Epithelial cell of prostate (primary cell): ENCODE results near the gene PIK3R3.

Experiments
- DNase-seq: peaks from one replicate; pipeline ENCODE4 v3.0.0-alpha.2; 2011; ENCODE audit warnings: low read depth, low spot score
- H3K27ac ChIP-seq: fragments of 450-650 bp; 2 replicates; pipeline ENCODE4 v1.5.1; 2017; ENCODE audit warnings: mild to moderate bottlenecking

The PIK3R3 gene

DNA sequence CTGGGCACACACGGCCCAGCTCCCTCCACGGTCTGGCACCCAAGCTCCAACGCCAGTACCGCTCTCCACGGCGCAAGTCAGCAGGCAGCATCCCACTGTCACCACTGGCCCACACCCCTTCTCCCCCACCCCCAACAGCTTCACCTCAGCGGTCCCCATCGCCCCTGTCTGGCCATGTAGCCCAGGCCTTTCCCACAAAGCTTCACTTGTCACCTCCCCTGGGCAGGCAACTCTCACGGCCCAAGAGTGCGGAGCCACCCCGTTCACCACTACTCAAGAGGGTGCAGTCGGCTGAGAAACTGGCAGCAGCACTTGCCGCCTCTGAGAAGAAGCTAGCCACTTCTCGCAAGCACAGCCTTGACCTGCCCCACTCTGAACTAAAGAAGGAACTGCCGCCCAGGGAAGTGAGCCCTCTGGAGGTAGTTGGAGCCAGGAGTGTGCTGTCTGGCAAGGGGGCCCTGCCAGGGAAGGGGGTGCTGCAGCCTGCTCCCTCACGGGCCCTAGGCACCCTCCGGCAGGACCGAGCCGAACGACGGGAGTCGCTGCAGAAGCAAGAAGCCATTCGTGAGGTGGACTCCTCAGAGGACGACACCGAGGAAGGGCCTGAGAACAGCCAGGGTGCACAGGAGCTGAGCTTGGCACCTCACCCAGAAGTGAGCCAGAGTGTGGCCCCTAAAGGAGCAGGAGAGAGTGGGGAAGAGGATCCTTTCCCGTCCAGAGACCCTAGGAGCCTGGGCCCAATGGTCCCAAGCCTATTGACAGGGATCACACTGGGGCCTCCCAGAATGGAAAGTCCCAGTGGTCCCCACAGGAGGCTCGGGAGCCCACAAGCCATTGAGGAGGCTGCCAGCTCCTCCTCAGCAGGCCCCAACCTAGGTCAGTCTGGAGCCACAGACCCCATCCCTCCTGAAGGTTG is 97.6 kb downstream of the PIK3R3 start:
- DNase-seq, result no peak
- no peak overlapping the region for H3K27ac ChIP-seq

DNA sequence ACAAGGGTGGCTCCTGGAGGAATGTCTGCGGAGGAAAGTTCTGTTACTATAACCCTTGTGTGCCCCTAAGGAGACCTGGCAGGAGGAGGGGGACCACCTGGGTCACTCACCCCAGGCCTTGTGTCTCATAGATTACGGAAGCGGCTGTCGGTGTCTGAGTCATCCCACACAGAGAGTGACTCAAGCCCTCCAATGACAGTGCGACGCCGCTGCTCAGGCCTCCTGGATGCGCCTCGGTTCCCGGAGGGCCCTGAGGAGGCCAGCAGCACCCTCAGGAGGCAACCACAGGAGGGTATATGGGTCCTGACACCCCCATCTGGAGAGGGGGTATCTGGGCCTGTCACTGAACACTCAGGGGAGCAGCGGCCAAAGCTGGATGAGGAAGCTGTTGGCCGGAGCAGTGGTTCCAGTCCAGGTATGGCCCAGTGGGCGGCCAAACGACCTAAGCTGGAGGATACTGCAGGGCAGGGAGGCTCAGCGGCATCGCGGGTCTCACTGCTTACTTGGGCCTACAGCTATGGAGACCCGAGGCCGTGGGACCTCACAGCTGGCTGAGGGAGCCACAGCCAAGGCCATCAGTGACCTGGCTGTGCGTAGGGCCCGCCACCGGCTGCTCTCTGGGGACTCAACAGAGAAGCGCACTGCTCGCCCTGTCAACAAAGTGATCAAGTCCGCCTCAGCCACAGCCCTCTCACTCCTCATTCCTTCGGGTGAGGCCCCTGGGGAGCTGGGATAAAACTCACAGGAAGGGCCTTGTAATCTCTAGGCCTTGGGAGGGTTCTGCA is 101.4 kb downstream of the PIK3R3 start:
- H3K27ac ChIP-seq, result no peak overlapping the region
- DNase-seq, result no peak

DNA sequence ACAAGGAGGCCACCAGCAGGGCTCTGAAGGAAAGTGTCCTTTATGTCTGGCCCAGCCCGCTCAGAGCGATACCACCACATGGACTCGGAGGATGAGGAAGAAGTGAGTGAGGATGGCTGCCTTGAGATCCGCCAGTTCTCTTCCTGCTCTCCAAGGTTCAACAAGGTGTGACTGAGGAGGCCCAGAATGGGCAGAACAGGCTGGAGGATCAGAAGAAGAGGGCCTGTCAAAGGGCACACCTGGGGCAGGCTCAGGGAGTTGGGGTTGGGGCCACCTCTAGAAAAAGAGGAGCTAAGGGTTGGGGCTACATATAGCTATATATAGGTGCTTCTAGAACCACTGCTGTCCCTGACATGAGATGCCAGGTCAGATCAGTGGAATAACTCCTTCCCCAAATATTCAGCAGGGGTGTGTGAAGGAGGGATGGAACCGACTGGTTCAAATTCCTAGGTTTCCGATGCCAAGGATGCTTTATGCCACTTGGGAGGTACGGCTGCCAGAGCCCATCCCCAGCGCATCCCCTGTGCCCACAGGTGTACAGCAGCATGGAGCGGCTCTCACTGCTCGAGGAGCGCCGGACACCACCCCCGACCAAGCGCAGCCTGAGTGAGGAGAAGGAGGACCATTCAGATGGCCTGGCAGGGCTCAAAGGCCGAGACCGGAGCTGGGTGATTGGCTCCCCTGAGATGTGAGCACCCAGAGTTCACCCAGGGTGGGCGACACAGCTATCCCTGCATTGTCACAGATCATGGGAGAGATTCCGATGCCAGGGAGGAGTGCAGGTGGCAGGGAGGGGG is 102.2 kb downstream of the PIK3R3 start:
- H3K27ac ChIP-seq, result no peak overlapping the region

DNA sequence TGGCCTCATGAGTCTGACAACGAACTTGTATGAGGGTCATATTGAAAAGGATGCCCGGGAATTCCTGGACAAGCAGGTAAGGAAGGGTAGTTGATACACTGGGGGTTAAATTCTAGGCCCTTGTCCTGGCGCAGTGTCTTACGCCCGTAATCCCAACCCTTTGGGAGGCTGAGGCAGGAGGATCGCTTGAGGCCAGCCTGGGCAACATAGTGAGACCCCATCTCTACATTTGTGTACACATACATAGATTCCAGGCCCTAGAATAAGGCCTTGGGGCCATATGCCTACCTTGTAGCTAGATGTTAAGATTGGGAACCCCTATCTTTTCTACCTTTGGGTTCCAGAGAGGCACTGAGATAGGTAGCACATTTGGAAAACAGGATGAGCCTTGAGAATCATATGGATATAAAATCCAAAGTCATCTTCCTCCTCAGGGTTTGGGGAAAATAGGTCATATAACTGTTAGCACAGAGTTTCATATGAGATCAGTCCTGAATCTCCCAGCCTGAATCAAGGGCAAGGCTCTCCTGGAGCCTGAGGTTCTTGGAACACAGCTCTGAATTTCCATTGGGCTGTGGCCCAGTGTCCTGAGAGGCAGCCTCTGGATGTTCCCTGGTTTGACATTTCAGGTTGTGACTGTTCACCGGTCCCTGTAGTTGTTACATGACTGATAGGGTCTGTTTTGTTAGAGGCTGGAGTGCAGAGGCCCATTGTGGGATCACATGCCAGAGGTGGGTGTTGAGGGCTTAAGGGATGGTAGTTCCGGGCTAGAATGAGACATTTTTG is 104.4 kb downstream of the PIK3R3 start:
- DNase-seq, result no peak
- H3K27ac ChIP-seq, result no peak overlapping the region

More for the DNA sequence above, 102.2 kb downstream of the PIK3R3 start:
- DNase-seq, result no peak

DNA sequence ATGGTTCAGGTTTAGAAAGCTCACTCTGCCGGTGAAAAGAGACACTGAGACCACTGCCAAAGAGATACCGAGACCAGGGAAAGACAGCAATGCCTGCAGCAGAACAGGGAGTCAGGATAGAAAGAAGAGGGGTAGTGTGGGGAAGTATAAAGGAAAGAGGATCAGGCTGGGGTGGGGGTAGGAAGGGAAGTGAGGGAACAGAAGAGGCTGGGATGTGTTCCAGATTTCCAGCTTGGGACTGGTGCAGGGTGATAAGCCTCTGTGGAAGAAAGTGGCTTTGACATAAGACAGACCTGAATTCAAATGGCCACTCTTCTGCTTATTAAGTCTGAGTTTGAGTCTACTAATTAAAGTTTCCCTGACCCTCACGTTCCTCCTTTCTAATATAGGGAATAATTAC is 105.9 kb downstream of the PIK3R3 start:
- no peak for DNase-seq
- H3K27ac ChIP-seq, result no peak overlapping the region

DNA sequence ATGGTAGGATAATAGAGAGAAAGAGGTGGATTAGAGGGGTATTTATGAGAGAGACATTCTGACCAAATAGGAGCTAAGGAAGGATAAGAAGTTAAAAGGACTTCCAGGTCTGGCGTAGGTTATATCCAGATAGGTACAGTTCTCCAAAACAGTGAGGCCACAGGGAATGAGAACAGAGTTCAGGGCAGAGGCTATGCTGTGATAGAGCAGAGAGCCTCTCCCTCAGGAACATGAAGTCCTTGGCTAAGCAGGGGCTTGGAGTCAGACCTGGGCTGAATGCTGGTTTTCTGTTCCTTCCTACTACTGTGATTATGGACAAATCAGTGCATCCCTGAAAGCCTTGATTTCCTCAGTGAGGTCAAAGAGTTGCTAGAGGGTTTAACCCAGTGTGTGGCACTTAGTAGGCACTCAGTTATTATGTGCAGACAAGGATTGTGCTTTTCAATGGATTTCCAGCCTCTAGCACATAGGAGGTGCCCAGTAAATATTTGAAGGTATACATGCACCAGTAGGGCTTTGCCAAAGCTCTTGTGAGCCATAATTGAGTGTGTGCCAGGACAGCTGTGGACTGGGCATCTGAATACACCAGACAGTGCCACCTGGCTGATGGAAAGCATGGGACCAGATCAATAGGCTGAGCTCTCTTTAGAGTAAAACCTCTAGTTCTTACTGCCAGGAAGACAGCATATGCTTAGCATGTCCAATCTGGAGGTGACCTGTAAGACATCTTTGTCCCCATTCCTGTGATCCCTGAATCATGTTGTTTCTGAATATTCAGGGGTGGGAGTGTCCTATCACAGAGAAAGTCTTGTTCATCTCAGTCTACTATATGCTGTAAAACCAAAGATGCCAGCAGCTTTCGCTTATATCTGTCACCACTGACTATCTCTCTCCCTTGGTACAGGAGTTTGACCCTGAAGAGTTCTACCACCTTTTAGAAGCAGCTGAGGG is 111.1 kb downstream of the PIK3R3 start:
- DNase-seq, result no peak
- H3K27ac ChIP-seq, result no peak overlapping the region

DNA sequence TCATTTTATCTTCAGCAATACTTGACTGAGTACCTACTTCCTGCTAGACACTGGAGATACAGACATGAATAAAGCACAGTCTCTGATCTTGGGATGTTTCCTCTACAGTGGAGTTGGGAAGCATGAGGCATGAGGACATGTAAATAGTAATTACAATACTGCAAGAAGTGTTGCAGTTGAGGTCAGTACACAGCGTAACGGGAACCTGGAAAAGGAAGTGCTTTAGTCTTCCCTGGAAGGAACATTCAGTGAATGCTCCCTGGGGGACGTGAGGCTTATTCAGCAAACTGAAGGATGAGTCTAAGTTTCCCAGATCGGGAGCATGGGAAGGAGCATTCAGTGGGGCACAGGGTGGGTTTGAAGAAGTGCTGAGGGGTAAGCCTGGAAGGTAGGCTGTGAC is 112.4 kb downstream of the PIK3R3 start:
- no peak for DNase-seq
- H3K27ac ChIP-seq, result no peak overlapping the region

DNA sequence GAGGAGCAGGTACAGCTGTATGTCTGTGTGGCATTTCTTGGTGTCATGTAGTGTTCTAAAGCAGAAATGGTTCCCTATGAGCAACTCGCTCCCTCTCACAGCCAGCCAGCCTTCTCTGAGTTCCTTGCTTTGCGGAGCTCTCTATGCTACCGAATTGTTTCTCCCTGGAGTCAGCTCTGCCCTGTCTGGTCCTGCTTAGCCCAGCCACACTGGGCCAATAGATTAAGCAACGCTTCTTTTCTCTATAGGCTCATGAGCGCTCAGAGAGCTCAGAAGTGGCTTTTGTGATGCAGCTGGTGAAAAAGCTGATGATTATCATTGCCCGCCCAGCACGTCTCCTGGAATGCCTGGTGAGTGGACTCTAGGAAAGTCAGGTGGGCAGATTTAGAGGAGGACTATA is 113.1 kb downstream of the PIK3R3 start:
- DNase-seq, result no peak
- H3K27ac ChIP-seq, result no peak overlapping the region

DNA sequence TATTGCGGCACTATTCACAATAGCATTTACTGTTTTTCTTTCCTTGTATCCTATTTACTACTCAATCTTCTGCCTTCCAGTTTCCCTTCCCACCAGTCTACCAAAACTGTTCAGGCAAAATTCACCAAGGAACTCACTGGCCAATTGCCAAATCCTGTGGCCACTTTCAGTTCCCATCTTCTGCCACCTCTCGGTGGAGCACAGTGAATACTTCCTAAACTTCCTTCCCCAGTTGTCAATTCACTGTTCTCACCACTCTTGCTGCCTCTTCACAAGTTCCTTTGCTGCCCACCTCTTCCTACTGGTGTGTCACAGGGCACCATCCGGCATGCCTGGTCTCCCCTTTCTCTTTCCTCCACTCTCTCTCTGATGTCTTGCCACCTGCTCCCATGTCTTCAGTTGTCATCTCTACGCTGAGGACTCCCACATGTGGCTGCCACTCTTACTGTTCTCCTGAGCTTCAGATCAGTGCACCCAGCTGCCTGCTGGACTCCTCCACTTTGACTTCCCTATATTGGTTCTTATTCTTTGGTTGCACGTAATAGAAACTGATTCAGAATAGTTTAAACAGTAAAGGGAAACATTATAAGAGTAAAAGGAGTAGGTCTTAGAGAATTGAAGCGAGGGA is 114.4 kb downstream of the PIK3R3 start:
- no peak for DNase-seq
- H3K27ac ChIP-seq, result no peak overlapping the region

DNA sequence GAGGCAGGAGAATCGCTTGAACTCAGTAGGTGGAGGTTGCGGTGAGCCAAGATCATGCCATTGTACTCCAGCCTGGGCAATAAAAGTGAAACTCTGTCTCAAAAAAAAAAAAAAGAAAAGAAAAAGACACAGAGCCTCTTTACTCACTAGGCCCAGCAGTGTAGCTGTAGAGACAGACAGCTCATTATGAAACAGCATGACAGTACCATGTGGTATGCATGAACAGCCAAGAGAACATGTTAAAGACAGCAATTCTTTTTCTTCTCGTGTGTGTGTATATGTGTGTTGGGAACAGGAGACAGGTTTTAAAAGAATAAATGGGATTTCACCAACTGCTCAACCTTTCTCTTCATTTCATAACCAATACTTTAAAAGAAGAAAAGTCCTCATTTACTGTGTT is 118.8 kb downstream of the PIK3R3 start:
- DNase-seq, result no peak
- H3K27ac ChIP-seq, result no peak overlapping the region

DNA sequence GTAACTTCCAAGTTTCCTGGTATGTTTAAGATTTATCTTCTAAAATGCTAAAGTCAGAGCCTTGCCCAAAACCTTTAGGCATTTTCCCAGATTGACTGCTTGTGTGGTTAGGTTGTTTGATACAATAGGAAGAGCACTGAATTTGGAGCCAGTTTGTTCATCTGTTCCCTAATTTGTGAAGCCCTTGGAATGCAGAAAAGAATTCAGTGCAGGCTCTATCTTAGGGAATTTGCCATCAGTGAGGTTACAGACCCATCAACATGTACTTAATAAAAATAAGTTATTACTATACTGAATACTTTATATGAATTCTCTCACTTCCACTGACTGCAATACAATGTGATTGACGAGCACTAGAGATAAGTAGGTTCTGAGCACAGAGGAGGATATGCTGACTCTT is 120.2 kb downstream of the PIK3R3 start:
- DNase-seq, result no peak
- no peak overlapping the region for H3K27ac ChIP-seq

DNA sequence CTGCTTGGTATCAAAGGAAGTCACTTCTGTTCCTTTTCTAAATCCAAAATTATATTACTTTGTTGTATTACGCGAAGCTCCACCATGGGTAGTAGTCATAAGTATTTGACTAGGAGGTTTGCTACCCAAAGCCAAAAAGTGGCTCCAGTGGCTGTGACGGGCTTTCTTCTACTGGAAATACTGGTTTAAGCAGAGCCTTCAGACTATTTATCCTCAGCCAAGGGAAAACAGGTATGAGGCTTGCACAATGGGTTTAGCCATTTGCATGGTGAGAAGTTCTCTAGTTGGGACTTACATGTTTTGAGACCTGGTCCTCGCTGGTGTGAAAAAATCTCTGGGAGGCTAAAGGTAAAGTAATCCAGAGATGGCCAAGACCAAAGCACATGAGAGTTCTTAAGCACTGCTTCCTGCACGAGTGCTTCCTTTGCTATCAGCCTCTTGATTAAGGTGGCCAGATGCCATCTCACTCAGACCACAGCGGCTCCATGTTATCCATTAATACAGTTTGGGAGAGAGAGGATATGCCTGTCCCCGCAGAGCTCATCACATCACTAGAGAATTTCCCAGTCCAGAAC is 121.2 kb downstream of the PIK3R3 start:
- DNase-seq, result no peak
- no peak overlapping the region for H3K27ac ChIP-seq

DNA sequence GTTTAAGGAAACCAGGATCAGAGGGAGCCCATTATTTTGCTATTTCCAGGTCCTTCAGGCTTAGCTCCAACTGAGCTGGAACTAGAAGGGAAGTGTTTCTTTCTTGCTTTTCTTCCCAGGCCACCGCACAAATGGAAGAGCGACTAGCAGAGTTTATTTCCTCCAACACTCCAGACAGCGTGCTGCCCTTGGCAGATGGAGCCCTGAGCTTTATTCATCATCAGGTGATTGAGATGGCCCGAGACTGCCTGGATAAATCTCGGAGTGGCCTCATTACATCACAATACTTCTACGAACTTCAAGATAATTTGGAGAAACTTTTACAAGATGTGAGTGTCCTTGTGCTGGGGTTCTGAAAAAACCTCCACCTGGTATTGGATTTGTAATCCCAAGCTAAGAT is 121.8 kb downstream of the PIK3R3 start:
- DNase-seq, result no peak
- H3K27ac ChIP-seq, result no peak overlapping the region

DNA sequence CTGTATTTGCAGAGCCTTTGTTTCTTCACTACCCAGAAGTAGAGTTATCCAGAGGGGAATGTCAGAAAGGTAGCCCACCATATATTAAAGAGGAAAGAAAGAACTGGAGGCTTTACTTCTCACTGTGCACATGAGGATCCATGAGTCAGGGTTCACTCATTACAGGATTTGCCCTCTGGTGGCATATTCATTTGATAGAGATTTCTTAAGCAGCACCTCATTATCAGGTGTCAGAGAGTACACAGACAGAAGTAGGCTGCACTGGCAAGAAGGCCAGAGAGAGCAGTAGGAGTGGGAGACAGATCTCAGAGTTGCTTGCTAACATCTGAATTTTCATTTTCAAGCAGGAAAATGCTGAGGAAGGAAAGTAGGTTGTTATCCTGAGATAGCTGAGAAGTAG is 123.8 kb downstream of the PIK3R3 start:
- DNase-seq, result no peak
- H3K27ac ChIP-seq, result no peak overlapping the region

DNA sequence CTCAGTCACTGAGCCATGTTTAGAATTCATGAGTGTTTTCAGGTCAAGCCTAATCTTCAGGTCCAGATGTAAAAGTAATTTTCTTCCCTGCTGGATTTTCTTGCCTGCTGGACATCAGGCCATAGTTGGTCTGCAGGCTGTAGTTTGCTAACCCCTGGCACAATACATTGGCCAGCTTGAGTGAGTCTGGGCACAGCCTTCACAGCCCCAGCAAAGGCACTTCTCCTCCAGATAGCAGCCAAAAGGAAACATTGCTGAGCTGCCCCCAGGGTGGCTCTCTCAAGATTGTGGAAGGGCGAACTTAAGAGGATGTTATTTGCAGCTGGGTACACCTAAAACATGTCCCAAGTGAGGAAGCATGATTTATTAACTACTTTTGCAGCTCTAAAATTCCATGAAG is 126.8 kb downstream of the PIK3R3 start:
- no peak overlapping the region for H3K27ac ChIP-seq
- DNase-seq, result no peak

DNA sequence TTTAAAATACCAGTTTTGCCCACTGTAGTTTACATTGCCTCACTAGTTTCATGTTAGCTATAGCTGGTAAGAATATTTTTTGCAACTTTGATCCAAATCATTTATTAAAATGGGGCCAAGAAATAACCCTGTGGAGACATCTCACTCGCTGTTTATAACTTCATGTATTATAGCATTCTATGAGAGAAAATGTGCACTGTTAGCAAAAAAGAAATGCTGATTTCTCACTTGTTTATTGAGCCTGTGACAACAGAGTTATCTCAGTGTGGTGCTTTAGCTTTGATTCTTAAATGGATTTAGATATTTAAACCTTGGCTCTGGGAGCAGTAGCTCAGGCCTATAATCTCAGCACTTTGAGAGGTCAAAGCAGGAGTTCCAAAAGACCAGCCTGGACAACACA is 127.9 kb downstream of the PIK3R3 start:
- DNase-seq, result no peak
- H3K27ac ChIP-seq, result no peak overlapping the region

DNA sequence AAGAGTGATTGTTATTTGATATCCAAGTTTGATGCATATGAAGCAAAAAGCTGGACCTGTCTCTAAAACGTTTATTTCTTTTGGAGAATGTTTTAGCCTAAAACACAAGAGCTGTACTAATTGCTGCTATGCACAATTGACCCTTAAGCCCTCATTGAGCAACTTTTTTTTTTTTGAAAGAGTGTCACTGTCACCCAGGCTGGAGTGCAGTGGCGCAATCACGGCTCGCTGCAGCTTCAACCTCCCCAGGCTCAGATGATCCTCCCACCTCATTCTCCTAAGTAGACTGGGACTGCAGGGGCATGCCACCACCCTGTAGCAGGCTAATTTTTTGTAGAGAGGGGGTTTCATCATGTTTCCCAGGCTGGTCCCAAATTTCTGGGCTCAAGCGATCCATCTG is 129.1 kb downstream of the PIK3R3 start:
- no peak overlapping the region for H3K27ac ChIP-seq
- no peak for DNase-seq

DNA sequence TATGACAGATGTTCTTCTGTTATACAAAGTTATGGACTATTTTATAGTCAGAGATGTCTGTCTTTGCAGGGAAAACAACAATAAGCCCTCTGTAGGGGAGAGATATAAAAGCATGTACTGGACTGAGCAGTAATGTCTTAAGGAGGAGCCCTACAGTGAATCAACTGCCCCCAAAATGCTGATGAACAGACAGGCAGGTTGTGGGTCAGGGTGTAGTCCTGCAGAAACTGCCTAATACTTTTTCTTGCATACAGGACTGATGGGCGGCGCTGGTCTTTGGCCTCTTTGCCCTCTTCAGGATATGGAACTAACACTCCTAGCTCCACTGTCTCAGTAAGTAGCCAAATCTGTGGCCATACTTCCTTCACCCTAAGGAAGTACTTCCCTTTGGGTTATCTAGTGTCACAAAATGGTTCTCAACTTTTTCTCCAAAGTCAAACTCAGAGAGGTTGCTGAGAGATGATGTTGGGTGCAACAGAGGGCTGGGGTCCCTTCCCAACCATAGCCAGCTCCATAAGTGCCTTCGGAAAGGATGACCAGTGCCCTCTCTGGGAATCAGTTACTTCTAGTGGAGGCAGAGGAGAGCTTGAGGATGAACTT is 129.8 kb downstream of the PIK3R3 start:
- H3K27ac ChIP-seq, result no peak overlapping the region
- no peak for DNase-seq
